Right renal cortex interstitium (tissue), 3 donors: ENCODE results near the gene FGF7. TPM values are rescaled to one million over a fixed set of nuclear protein-coding genes. Genes with fewer than 3 reads are reported as not detected.
"Not testable (repeated sequence)": the region's sequence is repeated elsewhere in the genome, so short reads cannot be mapped to it uniquely, and the experiment has no call there.

Experiments
- DNase-seq, 3 donors: peaks; one replicate each; pipeline ENCODE4 v3.0.0-alpha.2; 2013; ENCODE audit warnings: low read depth in 3 of 3, low spot score in 2 of 3
- polyA plus RNA-seq, 3 donors: library from polyadenylated mRNA; unstranded; fragments of 120-200 nt; gene quantifications; one replicate each; pipeline ENCODE4 v1.2.1, GENCODE V29; 2013; ENCODE audit not compliant: insufficient read length in 3 of 3

Gene FGF7
- polyA plus RNA-seq, 3 donors: 15.3 to 32.7 (median 31.2) TPM

GRCh38 chr15:49492151-49492550 lies 69.1 kb downstream of the FGF7 start:
- DNase-seq: no peak

DNA sequence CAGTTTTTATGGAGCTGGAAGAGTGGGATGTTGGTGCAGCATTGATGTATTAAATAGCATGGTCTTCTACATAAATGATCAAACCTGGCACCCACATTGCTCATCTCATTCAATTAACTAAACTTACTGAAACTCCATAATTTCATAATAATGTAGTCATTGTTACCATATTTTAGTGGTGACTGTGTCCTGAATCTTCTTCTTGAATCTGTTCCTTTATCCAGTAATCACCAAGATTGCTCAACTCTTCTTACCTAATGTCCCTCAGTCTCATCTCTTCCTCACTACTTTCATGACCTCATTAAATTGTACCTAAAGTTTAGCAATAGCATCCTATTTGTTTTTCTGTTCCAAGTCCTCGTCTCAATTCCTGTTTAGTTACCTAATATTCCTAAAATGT lies 69.8 kb downstream of the FGF7 start:
- DNase-seq: no peak

- DNase-seq: no peak
These were observed 71.8 kb downstream of the FGF7 start for GRCh38 chr15:49494842-49495241.

DNA sequence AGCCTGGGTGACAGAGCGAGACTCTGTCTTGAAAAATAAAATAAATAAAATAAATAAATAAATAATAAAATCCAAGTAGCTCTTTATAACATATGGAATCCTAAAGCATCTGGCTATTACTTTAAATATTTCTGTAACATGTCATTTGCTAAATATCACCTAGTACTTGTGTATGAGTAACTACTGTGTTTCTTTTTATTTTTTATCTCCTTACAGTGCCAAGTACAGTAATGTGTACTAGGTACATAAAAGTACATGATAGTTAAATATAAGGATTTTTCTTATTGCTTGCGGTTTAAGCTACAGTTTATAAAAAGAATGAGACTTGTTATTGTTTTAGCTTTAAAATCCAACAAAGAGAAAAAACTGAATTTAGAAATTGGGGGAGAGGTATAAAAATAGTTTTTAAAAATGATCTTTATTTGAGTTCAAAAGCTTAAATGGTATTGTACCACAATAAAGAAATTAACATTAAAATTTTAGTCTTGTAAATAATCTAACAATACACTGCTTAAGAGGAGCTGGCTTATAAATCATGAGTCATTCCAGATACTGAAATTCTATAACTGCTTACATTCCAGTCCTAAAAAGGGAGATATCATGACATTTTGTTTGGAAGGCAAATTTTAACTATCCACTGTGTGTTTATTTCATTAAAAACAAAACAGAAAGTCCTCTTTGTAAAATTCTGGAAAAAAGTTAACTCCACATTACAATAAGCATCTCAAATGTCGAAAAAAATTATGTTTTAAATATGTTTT lies 73.1 kb downstream of the FGF7 start:
- DNase-seq: no peak

DNA sequence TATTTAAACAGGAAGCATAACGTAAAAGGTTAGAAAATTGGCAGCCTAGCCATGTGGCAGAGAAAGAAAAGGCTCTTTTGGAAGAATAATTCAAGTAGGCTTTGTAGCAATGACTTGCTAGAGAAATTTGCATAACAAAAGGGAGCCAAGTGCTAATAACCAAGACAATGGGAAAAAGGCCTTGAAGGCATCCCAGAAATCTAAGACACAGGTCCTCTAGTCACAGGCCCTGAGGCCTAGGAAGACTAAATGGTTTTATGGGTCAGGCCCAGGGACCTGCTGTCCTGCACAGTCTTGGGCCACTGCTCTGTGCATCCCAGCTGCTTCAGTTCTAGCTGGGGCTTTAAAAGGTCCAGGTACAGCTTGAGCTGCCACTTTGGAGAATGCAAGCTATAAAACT lies 78.5 kb downstream of the FGF7 start:
- DNase-seq: no peak

DNA sequence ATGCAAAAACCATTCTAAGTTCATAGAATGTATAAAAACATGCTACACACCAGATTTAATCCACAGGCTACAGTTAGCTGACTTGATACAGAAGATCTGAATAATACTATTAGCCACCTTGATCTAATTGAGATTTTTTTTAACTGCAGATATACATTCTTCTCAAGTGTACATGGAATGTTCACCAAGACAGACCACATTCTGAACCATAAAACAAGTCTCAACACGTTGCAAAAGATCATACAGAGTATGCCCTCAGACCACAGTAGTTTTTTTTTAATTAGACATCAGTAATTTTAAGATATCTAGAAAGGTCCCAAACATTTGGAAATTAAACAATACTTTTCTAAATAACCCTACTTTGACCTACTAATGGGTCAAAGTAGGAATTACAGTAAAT lies 83.3 kb downstream of the FGF7 start:
- no peak for DNase-seq

- no peak for DNase-seq
These were observed 84.2 kb downstream of the FGF7 start for GRCh38 chr15:49507261-49507660.

DNA sequence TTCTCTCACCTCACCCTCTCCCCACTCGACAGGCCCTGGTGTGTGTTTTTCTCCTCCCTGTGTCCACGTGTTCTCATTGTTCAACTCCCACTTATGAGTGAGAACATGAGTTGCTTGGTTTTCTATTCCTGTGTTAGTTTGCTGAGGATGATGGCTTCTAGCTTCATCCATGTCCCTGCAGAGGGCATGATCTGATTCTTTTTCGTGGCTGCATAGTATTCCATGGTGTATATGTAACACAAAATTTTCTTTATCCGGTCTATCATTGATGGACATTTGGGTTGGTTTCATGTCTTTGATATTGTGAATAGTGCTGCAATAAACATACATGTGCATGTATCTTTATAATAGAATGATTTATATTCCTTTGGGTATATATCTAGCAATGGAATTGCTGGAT lies 89.7 kb downstream of the FGF7 start:
- DNase-seq: not testable (repeated sequence)

DNA sequence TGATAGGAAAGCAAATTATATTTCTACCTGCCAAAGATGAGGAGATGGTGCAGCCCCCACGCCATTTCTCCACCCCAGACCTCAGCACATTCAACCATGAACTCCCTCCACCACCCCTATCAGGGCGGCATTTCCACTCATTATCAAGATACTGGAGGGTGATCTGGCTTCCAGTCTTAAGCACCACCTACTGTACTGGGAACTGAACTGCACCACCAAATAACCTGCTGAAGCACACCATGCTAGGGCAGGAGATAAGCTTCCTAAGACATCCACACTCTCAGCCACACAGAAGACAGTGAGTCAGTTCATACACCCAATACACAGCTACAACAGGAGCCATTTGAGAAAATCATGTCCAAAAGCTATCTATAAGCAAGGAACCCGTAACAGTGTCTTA lies 98.8 kb downstream of the FGF7 start:
- no peak for DNase-seq

GRCh38 chr15:49528289-49528688 lies 105.2 kb downstream of the FGF7 start:
- no peak for DNase-seq

- DNase-seq: no peak
These were observed 107.0 kb downstream of the FGF7 start for GRCh38 chr15:49530092-49530491.

Other genes starting within 250 kb of the FGF7 start
- 10 to 100 TPM; 16.1 to 18.5 (median 16.4) TPM for gene FAM227B, start 197.6 kb downstream of the FGF7 start, polyA plus RNA-seq
- 10 to 100 TPM; 42.3 to 43.1 (median 42.4) TPM for gene DTWD1, start 197.8 kb downstream of the FGF7 start, polyA plus RNA-seq